AG04449 (cell line): ENCODE data around the gene DSTN.
A peak's percentile ranks its signal among the peaks of the same experiment; 100 is the strongest.

Source experiments
- CTCF ChIA-PET: fragments of 350-600 bp; formaldehyde crosslinking; extraction: SDS; loops from one replicate; lab custom pipeline; 2021; ENCODE audit warnings: antibody characterized with exemption; lab: Yijun Ruan, JAX
- POLR2A ChIA-PET: fragments of 400-600, 350-600 bp; formaldehyde crosslinking; extraction: SDS; loops from one replicate; lab custom pipeline; 2020; ENCODE audit warnings: antibody characterized with exemption, inconsistent platforms; lab: Yijun Ruan, JAX
- DNase-seq: peaks from one replicate; pipeline ENCODE4 v3.0.0-alpha.2; 2010; ENCODE audit warnings: low read depth, low spot score
- H3K4me3 ChIP-seq: 2 replicates; pipeline ENCODE4 v1.5.1; 2011; ENCODE audit warnings: low read depth, mild to moderate bottlenecking, control low read depth, low read length
- CTCF ChIP-seq: IDR thresholded peaks from one replicate; pipeline ENCODE4 v1.5.1; 2011; ENCODE audit warnings: mild to moderate bottlenecking, moderate library complexity, low read length, control low read depth, inconsistent platforms; ENCODE audit not compliant: insufficient read depth; ENCODE audit errors: missing control alignments

The DSTN gene

GRCh38 chr20:17587148-17587547, 17.3 kb downstream of the DSTN start:
- POLR2A ChIA-PET = no interaction called here
- no peak for DNase-seq
- TF ChIP-seq CTCF = no peak
- CTCF ChIA-PET = interaction anchor here (0.7 to 1.4 kb wide), 3 partner anchors 10 to 50 kb away, joined by 3 to 4 read pairs (median 4); no protein-coding TSS in a partner anchor
- H3K4me3 ChIP-seq = no peak overlapping the region

GRCh38 chr20:17587824-17588223, 17.9 kb downstream of the DSTN start:
- no peak for TF ChIP-seq CTCF
- H3K4me3 ChIP-seq = no peak overlapping the region
- ChIA-PET CTCF (interaction anchor here (0.7 to 1.4 kb wide), 3 partner anchors 11 to 51 kb away, joined by 3 to 4 read pairs (median 4); no protein-coding TSS in a partner anchor), POLR2A (no interaction called here)
- DNase-seq = no peak

- CTCF ChIA-PET = interaction anchor here (1.0 to 1.3 kb wide), 6 partner anchors 13 to 405 kb away, joined by 3 to 6 read pairs (median 3); no protein-coding TSS in a partner anchor
- no peak for DNase-seq
- no peak for TF ChIP-seq CTCF
- POLR2A ChIA-PET = interaction anchor here (0.5 kb wide), 1 partner anchor 17 kb away, joined by 3 read pairs; no protein-coding TSS in a partner anchor
- H3K4me3 ChIP-seq = no peak overlapping the region
These were observed 19.4 kb downstream of the DSTN start for GRCh38 chr20:17589161-17589834.

- no peak for DNase-seq
- POLR2A ChIA-PET = interaction anchor here (1.0 kb wide), 1 partner anchor 20 kb away, joined by 6 read pairs; the partner anchor contains the start of gene DSTN
- CTCF ChIA-PET = interaction anchor here (0.9 to 1.3 kb wide), 7 partner anchors 8 to 404 kb away, joined by 3 to 6 read pairs (median 3); no protein-coding TSS in a partner anchor
- TF ChIP-seq CTCF = no peak
- H3K4me3 ChIP-seq = no peak overlapping the region
These were observed 20.4 kb downstream of the DSTN start for GRCh38 chr20:17590245-17590644.

- POLR2A ChIA-PET = interaction anchor here (0.8 to 2.1 kb wide), 7 partner anchors 9 to 63 kb away, joined by 3 to 10 read pairs (median 4); partner anchors contain the start of genes BFSP1 and DSTN
- H3K4me3 ChIP-seq = no peak overlapping the region
- CTCF ChIA-PET = interaction anchor here (0.6 to 3.5 kb wide), 11 partner anchors 11 to 365 kb away, joined by 3 to 18 read pairs (median 5); no protein-coding TSS in a partner anchor
- no peak for DNase-seq
- TF ChIP-seq CTCF = no peak
These were observed 24.0 kb downstream of the DSTN start for GRCh38 chr20:17593902-17594301.

- peak; percentile 51 for DNase-seq
- CTCF ChIA-PET = interaction anchor here (0.6 to 3.5 kb wide), 12 partner anchors 11 to 376 kb away, joined by 3 to 18 read pairs (median 4); no protein-coding TSS in a partner anchor
These were observed 24.6 kb downstream of the DSTN start for GRCh38 chr20:17594443-17594842.

More at GRCh38 chr20:17594443-17594842, 24.6 kb downstream of the DSTN start:
- POLR2A ChIA-PET = interaction anchor here (0.8 to 2.1 kb wide), 7 partner anchors 8 to 63 kb away, joined by 3 to 10 read pairs (median 4); partner anchors contain the start of genes BFSP1 and DSTN
- no peak overlapping the region for H3K4me3 ChIP-seq
- no peak for TF ChIP-seq CTCF
